GM18508 (cell line): ENCODE results near the gene HHATL.

ENCODE experiments used
- ATAC-seq: cut with Tn5 transposase; IDR thresholded peaks from one replicate; pipeline ENCODE4 v1.9.1; 2021; ENCODE audit warnings: moderate number of reproducible peaks; ENCODE audit not compliant: insufficient read depth, unreplicated experiment

The HHATL gene

DNA sequence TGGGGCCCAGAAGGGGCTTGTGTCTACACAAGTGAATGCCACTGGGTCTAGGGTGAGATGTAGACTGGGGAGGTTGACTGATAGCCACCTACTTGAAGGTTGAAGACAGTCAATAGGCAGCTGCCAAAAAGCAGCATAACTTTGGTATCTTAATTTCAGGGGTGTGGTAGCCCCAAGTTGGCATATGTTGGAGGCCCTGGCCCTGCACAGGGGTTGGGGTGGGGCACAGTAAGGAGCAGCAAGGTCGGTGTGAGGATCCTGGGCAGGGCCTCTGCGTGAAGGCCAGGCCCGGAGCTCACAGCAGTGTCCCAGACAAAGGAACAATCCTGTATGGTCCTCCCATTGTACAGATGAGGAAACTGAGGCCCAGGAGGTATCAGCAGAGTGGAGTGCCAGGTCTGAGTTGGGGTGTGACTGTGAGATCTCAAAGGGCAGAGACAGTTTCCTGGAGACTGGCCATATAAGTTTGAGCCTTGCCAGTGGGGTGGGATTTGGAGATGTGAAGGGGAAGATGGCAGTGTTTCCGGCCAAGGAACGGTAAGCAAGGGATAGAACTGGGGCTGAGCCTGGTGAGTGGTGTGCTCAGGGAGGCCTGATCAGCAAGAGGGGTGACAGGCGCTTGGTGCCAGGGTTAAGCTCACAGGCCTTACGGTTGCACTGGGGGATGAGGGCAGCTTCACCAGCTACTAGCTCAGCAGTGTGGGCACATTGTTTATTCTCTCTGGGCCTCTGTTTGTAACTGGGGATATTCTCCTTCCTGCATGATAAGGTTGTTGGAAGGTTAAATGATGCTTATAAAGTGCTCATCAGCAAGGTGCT, 15.6 kb downstream of the HHATL start:
- no peak for ATAC-seq

DNA sequence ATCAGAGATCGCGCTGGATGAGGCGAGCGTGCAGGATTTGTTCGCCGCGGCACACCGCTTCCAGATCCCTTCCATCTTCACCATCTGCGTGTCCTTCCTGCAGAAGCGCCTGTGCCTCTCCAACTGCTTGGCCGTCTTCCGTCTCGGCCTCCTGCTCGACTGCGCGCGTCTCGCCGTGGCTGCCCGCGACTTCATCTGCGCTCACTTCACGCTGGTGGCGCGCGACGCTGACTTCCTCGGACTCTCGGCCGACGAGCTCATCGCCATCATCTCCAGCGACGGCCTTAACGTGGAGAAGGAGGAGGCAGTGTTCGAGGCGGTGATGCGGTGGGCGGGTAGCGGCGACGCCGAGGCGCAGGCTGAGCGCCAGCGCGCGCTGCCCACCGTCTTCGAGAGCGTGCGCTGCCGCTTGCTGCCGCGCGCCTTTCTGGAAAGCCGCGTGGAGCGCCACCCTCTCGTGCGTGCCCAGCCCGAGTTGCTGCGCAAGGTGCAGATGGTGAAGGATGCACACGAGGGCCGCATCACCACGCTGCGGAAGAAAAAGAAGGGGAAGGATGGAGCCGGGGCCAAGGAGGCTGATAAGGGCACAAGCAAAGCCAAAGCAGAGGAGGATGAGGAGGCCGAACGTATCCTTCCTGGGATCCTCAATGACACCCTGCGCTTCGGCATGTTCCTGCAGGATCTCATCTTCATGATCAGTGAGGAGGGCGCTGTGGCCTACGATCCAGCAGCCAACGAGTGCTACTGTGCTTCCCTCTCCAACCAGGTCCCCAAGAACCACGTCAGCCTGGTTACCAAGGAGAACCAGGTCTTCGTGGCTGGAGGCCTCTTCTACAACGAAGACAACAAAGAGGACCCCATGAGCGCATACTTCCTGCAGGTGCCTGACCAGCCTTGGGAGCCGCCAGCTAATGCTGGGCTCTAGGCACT, 16.4 kb downstream of the HHATL start:
- no peak for ATAC-seq

DNA sequence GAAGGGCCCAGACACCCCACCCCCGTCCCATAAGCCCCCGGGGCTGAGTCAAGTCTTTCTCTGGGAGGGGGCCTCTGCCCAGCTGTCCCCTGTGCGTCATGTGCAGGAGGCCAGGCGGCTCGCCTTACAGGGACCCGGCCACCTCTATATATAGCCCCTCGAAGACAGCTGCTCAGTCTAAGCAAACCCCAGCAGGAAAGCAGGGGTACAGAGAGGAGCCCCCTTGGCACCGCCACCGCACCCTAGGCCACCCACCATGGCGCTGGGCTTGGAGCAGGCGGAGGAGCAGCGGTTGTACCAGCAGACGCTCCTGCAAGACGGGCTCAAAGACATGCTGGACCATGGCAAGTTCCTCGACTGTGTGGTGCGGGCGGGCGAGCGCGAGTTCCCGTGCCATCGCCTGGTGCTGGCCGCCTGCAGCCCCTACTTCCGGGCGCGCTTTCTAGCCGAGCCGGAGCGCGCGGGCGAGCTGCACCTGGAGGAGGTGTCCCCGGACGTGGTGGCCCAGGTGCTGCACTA, 17.2 kb downstream of the HHATL start, which contains the start of gene KLHL40:
TSS of gene KLHL40 (plus strand) at position 175 of the 519 bp plus-strand sequence. CDS start at position 257, 82 bp downstream.
- no peak for ATAC-seq

DNA sequence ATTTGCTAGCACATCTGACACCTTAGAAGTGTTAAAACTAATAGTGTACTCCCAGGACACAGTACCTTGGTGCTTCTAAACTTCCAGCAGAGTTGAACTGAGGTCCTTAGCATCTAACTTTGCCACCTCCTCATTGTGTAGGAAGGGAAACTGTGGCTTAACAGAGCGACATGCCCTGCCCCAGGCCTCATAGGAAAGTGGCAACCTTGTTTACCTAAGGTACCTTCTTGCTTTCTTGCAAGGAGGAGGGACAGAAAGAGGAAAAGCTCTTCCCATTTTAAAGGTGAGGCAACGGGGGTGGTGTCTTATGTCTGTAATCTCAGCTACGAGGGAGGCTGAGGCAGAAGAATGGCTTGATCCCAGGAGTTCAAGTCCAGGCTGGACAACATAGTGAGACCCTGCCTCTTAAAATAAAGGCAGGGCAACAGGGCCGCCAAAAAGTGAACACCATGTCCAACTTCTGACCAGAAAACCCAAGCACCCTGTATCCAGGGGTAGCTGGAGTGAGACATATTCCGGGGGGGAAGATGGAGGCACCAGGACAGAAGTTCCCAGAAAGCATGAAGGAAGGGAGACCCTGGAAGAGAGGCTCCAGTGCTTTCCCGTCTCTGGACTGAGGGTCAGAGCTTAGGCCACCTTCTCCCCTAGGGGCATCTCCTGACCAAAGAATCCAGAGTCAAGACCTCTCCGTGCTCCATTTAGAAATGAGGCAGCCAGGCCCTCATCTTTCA, 17.8 kb downstream of the HHATL start:
- ATAC-seq: no peak

DNA sequence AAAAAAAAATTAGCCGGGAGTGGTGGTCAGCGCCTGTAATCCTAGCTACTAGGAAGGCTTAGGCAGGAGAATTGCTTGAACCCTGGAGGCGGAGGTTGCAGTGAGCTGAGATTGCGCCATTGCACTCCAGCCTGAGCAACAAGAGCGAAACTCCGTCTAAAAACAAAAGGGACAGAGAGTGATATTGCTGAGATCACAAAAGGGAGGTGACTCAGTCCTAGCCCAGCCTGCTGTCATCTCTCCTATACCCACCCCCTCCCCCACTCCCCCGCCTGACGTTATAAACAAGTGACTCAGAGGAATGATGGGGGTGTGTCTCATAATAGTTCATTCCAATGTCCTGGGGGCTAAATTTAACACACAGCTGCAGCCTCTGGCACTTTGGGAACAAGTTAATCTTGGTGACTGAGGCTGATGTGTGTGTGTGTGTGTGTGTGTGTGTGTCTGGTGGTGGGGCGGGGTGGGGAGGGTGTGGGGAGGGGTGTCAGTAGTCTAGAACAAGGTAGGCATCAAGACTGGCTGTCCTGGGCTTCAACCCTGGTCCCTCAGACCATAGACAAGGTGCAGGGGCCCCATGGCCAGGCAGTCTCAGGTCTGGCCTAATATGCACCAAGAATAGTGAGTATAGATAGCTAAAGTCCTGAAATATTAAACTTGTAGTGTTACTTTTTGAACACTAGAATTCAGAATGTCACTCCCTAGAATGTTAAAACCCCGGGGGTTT, 18.6 kb downstream of the HHATL start:
- ATAC-seq: no peak

DNA sequence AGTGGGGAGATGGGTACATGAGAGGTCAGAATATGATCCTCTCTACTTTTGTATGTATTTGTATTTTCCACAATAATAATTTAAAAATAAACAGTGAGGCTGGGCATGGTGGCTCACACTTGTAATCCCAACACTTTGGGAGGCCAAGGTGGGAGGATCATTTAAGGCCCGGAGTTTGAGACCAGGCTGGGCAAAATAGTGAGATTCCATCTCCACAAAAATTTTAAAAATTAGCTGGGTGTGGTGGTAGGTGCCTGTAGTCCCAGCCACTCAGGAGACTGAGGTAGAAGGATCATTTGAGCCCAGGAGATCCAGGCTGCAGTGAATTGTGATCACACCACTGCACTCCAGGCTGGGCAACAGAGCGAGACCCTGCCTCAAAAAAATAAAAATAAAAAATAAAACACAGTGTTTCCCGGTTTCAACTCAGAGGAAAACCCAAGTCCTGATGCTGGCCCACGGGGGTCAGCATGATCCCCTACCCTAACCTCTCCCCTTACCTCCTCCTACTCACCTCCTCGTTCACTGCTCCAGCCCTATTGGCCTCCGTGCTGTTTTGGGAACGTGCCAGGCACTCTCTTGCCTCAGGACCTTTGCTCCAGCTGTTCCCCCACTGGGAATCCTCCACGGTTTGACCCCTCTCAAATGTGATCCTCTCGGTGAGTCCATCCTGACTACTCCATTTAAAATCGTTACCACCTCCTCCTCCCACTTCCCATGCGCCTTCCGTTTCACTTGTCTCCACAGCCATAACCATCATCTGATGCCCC, 20.1 kb downstream of the HHATL start:
- ATAC-seq: no peak

DNA sequence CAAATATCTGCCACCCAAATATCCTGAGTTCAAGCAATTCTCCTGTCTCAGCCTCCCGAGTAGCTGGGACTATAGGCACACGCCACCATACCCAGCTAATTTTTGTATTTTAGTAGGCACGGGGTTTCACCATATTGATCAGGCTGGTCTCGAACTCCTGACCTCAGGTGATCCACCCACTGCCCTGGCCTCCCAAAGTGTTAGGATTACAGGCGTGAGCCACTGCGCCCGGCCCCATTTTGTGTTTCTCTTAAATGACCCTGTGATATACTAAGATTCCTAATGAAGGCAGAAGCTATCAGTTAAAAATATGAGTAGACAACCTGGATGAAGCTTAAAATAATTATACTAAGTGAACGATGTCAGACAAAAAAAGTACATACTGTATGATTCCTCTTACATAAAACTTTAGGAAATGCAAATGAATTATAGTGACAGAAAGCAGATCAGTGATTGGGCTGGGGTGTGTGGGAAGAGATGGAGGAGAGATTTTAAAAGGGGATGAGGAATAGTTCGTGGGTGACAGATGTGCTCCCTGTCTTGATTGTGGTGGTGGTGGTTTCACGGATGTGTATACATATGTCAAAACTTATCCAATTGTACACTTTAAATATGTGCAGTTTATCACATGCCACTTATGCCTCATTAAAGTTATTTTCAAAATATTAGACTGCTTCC, 21.1 kb downstream of the HHATL start:
- no peak for ATAC-seq

DNA sequence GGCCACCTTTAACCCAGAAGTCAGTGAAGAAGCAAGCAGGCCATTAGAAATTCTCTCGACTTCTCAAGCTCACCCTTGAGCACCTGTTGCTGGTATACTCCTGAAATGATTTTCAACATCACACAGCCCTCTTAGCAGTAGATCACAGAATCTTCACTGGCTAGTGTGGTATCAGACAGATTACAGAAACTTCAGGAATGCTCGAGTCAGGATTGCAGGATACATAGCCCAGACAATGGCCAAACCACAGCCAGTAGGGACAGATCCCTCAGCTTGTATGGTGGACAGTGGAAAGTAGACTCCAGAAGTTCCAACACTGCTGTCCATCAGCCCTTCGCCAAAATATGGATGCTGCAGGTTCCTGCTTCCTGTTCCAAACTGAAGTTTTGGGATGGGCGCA, 21.8 kb downstream of the HHATL start:
- ATAC-seq: no peak

DNA sequence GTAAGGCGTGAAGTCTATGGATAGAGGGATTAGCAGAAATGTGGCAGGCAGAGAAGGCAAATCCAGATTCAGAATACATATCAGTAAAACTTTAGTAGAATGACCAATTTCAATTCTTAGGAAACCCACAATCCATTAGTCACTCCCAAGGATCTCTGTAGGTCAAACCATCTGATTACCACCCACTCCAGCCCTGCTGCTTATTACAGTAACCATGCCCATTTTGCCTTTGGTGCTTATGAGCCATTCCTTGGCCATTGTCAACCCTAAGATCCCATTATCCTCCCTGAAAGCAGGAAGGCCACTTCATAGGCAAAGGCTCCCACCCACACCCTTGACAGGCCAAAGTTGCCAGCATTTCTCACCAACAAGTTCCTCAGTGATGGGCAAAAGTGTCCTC, 22.3 kb downstream of the HHATL start:
- no peak for ATAC-seq

DNA sequence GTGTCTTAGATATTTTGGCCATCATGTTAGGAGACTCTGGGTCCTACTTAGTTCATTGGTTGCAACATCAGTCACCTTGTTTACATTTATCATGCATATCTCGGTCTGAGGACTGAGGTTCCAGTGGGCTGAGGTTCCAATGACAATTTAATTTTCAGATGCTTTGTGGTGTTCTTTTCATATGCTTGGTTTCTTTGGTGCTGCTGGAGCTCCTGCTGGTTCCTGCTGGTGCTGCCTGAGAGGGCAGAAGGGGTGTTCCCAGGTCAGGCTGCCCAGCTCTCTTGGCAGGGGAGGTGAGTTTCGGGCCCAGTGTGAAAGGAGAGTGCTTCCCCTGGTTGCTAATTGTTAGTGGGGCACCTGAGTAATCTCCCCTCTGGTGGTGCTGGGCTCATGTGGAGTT, 24.2 kb downstream of the HHATL start:
- ATAC-seq: no peak

DNA sequence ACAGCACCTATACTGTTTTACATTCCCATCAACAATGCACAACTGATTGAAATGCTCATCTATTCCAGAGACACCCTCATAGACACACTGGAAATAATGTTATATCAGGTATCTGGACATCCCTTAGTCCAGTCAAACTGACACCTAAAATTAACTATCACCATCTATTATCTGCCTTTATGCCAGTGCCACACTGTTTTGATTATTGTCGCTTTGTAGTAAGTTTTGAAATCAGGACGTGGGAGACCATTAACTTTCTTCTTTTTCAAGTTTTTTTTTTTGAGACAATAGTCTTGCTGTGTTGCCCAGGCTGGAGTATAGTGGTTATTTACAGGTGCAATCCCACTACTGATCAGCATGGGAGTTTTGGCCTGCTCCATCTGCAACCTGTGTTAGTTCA, 26.7 kb downstream of the HHATL start:
- no peak for ATAC-seq

DNA sequence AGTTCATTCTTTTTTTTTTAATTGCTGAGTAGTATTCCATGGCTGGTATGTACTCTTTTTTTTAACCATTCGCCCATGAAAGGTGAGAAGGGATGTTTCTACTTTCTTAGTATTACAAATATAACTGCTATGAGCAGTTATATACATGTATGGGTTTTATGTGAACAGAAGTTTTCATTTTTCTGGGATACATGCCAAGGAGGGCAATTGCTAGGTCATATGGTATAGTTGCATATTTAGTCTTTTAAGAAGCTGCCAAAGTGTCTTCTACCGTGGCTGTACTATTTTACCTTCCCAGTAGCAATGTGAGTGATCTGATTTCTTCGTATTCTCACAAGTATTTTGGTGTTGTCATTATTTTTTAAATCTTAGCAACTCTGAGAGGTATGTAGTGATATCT, 28.5 kb downstream of the HHATL start:
- ATAC-seq: no peak

DNA sequence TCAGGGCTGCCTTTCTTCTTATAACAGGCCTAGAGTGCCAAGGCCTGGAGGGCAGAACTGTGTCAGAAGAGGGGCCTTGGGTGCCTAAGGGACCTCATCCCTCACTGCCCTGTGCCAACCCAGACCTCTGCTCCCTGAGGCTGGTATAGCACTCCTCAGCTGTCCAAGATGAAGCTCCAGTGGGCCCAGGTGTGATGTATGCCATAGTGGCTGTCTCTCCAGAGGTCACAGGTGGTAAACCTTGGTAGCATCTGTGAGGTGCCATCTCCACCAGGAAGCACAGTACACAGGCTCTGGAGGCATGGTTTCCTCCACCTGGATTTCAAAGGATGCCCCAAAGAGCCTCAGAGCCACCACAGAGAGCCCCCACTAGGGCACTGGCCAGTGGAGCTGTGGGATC, 29.5 kb downstream of the HHATL start:
- no peak for ATAC-seq

DNA sequence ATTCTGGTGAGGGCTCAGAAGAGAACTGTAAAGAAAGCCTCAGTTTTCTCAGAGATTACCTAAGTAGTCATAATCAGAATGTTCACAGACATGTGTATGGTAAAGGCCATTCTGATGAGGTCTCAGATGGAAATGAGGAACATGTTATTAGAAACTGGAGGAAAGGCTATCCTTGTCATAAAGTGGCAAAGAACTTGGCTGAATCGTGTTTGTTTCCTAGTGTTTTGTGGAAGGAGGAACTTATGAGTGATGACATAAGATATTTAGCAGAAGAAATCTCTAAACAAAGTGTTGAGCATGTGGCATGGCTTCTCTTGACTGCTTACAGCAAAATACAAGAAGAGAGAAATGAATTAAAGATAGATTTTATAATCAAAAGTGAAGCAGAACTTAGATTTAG, 30.1 kb downstream of the HHATL start:
- no peak for ATAC-seq

DNA sequence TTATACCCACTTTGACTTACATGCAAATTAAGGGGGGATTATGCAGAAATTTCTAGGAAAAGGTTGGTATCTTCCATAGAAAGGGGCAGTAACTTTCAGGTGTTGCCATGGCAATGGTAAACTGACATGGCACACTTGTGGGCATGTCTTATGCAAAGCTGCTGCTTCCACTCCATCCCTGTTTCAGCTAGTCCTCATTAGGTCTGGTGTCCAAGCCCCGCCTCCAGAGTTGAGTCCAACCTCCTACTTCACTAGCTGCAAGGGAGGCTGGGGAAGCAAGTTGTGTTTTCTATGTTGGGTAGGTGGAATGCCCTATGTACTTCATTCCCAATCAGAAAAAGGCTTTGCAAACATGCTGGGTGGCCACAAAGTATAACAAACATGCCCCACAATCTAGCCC, 31.9 kb downstream of the HHATL start:
- ATAC-seq: no peak

DNA sequence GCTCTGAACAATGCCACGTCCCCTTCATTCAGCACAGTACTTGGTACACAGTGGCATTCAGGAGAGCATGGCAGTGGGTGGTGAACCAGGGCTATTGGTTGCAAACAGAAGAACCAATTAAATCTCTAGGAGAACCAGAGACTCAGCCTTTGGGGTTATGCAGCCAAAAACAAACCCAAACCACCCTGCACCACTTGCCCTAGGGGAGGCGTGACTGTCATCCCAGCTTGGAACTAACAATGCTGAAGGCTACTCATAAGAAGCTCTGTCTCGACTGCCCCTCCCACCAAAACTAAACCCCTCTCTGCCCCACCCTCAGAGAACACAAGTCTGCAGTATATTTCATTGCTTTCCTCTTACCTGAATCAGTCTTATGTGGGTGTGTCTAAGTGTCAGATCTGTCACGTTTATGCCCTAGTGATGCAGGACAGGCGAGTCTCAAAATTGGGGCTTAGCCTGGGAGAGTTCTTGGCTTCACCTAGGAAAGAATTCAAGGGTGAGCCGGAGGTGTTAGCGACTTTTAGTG, 32.5 kb downstream of the HHATL start:
- no peak for ATAC-seq

DNA sequence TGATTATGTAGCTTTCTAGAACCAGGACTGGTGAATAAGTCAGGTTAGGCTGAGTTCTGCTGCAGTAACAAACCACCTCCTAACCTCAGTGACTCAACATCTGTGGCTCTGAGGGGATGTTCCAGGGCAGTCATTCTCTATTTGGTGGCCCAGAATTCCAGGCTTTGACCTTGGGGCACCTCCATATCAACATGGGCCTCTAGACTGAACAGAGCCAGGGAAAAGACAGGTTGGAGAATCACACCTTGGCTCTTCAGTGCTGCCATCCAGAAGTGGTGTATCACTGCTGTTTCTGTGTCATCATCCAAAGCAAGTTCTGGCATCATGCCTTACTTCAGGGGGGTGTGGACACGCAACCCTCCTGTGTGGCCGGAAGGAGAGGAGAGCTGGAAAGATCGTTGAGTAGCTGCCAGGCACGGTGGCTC, 33.8 kb downstream of the HHATL start:
- no peak for ATAC-seq

DNA sequence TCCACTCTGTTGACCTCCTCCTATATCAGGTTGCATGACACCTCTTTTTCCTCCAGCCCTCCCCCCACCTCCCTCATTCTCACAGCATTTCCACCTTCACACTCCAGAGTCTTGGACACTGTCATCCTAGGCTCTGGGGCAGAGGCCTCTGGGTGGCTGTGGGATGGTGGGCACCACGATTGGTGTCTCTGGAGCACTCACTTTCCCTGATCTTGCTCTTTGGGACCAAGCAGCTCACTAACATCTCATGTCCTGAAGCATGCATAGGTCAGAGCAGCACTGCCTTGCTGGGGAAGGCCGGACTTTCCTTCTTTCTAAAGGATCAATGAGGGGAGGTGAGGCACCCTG, 34.2 kb downstream of the HHATL start:
- no peak for ATAC-seq
